Prostate gland (tissue), 2 donors: ENCODE data around the gene AGPAT4.

Experiments
- POLR2A ChIP-seq: fragments of 450-650 bp; IDR thresholded peaks from one replicate; pipeline ENCODE4 v1.6.1; 2016; ENCODE audit warnings: antibody characterized with exemption, mild to moderate bottlenecking
- POLR2AphosphoS5 ChIP-seq: sonication (generic); formaldehyde crosslinking; IDR thresholded peaks from one replicate; pipeline ENCODE4 v1.6.1; 2017; ENCODE audit warnings: antibody characterized with exemption
- TF ChIP-seq, protein P1 (sequence below), 4 experiments: fragments of 200-600 bp in 2 of 4; fragments of 450-650 bp in 2 of 4; sonication (generic) in 2 of 4; IDR thresholded peaks; 1 replicate in 3 of 4; 2 replicates in 1 of 4; pipeline ENCODE4 v1.5.1; 2016 to 2019; ENCODE audit warnings: antibody characterized with exemption in 4 of 4, mild to moderate bottlenecking in 2 of 4, moderate library complexity in 2 of 4

DNA sequence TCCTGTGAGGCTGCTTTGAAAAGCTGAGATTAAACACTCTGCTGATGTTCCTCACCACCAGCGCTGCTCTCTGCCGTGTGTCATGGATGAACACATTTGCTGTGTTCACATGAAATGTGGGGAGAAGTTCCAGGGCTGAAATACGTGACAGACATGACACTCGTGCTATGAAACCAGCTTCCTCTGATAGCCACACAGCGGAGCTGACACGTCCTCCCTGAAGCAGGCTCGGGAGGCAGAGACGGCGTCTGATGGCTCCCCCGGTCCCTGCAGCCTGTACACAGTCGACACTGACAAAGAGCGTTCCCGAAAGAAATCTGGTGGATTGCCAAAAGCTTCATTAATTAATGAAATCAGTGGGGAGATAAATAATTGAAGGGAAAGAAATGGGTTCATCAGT lies 17.5 kb downstream of the AGPAT4 start:
- TF ChIP-seq, protein P1, sequence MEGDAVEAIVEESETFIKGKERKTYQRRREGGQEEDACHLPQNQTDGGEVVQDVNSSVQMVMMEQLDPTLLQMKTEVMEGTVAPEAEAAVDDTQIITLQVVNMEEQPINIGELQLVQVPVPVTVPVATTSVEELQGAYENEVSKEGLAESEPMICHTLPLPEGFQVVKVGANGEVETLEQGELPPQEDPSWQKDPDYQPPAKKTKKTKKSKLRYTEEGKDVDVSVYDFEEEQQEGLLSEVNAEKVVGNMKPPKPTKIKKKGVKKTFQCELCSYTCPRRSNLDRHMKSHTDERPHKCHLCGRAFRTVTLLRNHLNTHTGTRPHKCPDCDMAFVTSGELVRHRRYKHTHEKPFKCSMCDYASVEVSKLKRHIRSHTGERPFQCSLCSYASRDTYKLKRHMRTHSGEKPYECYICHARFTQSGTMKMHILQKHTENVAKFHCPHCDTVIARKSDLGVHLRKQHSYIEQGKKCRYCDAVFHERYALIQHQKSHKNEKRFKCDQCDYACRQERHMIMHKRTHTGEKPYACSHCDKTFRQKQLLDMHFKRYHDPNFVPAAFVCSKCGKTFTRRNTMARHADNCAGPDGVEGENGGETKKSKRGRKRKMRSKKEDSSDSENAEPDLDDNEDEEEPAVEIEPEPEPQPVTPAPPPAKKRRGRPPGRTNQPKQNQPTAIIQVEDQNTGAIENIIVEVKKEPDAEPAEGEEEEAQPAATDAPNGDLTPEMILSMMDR (IDR thresholded peaks at IDR 0.05): no peak
- TF ChIP-seq POLR2AphosphoS5 (no peak), POLR2A (no peak)
